ENCODE measurements around the gene GPD1. TPM values are rescaled to one million over a fixed set of nuclear protein-coding genes. Genes with fewer than 3 reads are reported as not detected.

Gene GPD1
- total RNA-seq, 4 donors from 2014 or later: 41.3 to 409 (median 291) TPM

DNA sequence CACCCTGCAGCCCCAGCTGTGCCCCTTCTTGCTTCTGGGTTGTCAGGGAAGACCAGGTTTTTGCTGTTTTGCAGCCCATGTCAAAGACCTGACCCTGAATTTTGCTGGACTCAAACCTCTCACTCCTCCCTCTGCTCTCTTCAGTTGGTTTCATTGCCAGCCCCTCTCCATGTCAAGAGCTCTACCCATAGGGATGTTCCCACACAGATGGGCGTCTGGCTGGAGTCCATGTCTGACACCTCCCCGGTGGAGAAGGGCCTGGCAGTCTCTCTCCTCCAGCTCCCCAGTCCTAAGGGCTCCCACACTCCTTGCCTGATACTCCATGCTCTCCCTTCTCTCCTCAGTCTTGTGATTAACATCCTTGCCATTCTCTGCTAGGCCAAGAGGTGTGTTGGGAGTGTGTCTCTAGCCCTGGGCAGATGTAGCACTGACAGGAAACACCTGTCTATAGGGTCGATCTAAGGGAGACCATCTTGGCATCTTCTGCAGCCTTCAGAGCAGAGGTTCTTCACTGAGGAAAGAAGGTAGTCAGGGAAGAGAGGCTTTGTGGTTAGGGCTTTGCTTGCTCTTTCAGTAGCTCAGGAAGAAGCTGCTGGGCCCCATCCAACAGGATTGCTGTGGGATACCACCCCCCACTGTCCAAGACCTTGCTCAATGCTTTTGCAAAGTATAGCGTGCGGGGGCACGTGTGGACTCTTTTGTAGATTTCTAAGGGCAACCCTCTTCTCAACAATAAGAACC, 41.7 kb upstream of the GPD1 start:
- Histone ChIP-seq H3K4me1 (peaks cover 0 to 9% (median 4%) of the 10 kb centered on the region in 4 donors), H3K9me3 (no peaks in the 10 kb centered on the region), H3K27me3 (peaks cover 0 to 4% of the 10 kb centered on the region in 2 donors), H3K36me3 (no peaks in the 10 kb centered on the region), H3K27ac (no peak overlapping the region), H3K4me3 (no peak overlapping the region)
- DNase-seq: no peak
- TF ChIP-seq POLR2A (IDR thresholded peaks at IDR 0.05): no peak
- TF ChIP-seq, protein P1, sequence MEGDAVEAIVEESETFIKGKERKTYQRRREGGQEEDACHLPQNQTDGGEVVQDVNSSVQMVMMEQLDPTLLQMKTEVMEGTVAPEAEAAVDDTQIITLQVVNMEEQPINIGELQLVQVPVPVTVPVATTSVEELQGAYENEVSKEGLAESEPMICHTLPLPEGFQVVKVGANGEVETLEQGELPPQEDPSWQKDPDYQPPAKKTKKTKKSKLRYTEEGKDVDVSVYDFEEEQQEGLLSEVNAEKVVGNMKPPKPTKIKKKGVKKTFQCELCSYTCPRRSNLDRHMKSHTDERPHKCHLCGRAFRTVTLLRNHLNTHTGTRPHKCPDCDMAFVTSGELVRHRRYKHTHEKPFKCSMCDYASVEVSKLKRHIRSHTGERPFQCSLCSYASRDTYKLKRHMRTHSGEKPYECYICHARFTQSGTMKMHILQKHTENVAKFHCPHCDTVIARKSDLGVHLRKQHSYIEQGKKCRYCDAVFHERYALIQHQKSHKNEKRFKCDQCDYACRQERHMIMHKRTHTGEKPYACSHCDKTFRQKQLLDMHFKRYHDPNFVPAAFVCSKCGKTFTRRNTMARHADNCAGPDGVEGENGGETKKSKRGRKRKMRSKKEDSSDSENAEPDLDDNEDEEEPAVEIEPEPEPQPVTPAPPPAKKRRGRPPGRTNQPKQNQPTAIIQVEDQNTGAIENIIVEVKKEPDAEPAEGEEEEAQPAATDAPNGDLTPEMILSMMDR (IDR thresholded peaks at IDR 0.05): no peak

DNA sequence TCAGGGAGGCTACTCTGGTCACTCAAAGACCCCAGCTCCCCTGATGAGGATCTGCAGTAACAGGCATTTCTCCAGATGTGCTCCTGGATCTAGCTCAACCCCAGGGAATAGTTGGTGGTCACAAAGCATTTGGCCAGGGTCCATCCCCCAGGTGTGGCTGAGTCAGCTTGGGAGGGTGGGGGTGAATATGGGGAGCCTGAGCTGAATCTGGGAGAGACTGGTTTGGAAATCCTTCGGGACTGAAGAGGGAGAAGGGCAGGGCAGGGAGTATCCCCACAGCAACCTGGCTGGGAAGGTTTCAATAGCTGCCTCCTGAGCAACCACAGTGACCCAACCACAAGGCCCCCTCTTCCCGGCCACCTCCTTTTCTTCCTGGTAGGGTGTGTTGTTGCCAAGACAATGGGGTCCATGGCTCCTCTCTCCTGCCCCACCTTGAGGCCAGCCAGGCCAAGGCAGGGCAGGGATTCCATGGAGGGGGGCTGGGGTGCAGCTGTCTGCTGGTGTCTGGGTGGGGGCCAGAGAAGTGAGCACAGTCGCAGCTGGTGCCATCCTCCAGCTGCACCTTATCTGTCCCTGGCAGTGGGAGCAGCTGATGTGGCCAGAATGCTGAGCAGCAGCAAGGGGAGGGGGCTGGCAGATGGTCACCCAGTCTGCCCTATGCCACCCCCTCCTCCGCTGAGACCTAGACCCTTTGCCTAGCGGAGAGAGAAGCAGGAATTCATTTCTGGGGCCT, 40.9 kb upstream of the GPD1 start:
- no peak overlapping the region for H3K27ac ChIP-seq
- H3K36me3 ChIP-seq: no peaks in the 10 kb centered on the region
- DNase-seq: no peak
- no peak overlapping the region for H3K4me3 ChIP-seq
- H3K9me3 ChIP-seq: no peaks in the 10 kb centered on the region
- peaks cover 0 to 4% of the 10 kb centered on the region in 2 donors for H3K27me3 ChIP-seq
- H3K4me1 ChIP-seq: peaks cover 0 to 4% (median 1%) of the 10 kb centered on the region in 4 donors
- TF ChIP-seq, protein P1 (IDR thresholded peaks at IDR 0.05): no peak
- TF ChIP-seq POLR2A (IDR thresholded peaks at IDR 0.05): no peak

DNA sequence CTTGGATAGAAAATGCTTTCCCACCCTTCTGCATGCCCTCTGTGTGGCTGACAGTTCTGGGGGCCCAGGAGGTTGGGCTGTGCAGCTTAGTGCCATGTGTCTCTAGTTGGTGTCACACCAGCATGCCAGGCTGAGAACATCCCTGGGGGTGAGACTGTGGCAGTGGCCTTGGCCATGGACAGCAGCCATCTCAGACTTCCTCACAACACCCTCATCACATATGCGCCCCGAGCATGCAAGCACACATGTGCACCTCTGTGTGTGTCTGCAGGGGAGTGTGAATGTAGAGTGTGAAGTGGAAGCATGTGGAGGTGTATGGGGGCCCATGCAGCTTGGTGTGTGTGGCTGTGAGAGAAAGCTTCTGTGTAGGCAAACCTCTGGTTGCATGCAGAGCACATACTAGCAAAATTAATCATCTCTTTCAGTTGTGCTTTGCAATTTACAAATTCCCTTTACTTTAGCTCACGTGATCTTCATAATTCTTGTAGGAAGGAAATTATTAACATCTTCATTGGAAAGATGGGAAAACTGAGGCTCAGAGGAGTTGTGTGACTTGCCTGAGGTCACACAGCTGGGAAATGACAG, 38.0 kb upstream of the GPD1 start:
- DNase-seq: no peak
- Histone ChIP-seq H3K4me1 (peaks cover 0 to 9% (median 0%) of the 10 kb centered on the region in 4 donors), H3K4me3 (no peak overlapping the region), H3K27ac (peak overlapping the region in 1 of 4 donors; percentile 41), H3K9me3 (no peaks in the 10 kb centered on the region), H3K36me3 (no peaks in the 10 kb centered on the region), H3K27me3 (no peaks in the 10 kb centered on the region)
- TF ChIP-seq, protein P1 (IDR thresholded peaks at IDR 0.05): no peak
- TF ChIP-seq POLR2A (IDR thresholded peaks at IDR 0.05): no peak

DNA sequence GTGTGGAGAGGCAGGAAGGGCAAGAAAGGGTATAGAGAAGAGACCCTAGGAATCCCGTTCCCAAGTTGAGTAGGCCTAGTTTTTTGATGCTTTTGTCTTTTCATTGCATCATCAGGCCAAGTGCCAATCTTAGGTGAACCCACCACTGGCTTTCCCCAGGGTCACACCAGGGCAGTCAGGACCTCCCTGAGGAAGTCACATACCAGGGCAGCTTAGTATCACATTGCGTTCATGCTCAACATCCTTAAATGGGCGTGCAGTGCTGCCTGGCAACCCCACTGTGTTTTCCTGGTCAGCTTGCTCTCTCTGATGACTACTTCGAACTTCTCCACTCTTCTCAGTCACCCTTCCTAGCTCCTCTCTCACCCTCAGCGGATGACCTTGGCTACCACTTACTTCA, 37.4 kb upstream of the GPD1 start:
- H3K9me3 ChIP-seq: no peaks in the 10 kb centered on the region
- no peak for DNase-seq

DNA sequence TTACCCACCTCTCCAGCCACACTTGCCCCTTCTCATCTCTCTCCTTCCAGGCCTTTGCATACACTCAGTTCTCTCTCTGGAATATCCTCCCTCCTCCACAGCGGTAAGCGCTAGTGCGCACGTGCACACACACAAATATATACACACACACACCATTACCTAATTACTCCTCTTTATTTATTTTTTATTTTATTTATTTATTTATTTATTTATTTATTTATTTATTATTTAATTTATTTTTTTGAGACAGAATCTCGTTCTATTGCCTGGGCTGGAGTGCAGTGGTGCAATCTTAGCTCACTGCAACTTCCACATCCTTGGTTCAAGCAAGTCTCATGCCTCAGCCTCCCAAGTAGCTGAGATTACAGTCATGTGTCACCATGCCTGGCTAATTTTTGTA, 34.7 kb upstream of the GPD1 start:
- Histone ChIP-seq H3K4me3 (no peak overlapping the region), H3K36me3 (no peaks in the 10 kb centered on the region), H3K9me3 (no peaks in the 10 kb centered on the region), H3K27ac (no peak overlapping the region), H3K27me3 (no peaks in the 10 kb centered on the region), H3K4me1 (peaks cover 0 to 10% (median 0%) of the 10 kb centered on the region in 4 donors)
- DNase-seq: no peak
- no peak for TF ChIP-seq POLR2A (IDR thresholded peaks at IDR 0.05)
- TF ChIP-seq, protein P1 (IDR thresholded peaks at IDR 0.05): no peak

More for the DNA sequence above, 37.4 kb upstream of the GPD1 start:
- Histone ChIP-seq H3K27me3 (no peaks in the 10 kb centered on the region), H3K27ac (peak overlapping the region in 1 of 4 donors; percentile 41), H3K4me1 (peaks cover 0 to 10% (median 0%) of the 10 kb centered on the region in 4 donors), H3K36me3 (no peaks in the 10 kb centered on the region), H3K4me3 (no peak overlapping the region)
- no peak for TF ChIP-seq POLR2A (IDR thresholded peaks at IDR 0.05)
- TF ChIP-seq, protein P1 (IDR thresholded peaks at IDR 0.05): no peak
